ENCODE data around the gene CFH.

- no peak for TF ChIP-seq GATA2 (IDR thresholded peaks at IDR 0.05; ENCODE audit: low read depth, low read length)
- TF ChIP-seq GATA3 (IDR thresholded peaks at IDR 0.05; ENCODE audit: low read depth, low read length): no peak
Observed at GRCh38 chr1:196667131-196667530, 15.3 kb downstream of the CFH start.

All from SH-SY5Y (cell line).